GM12891 (cell line): ENCODE results near the gene HOXA1.
"Not testable (repeated sequence)": the region's sequence is repeated elsewhere in the genome, so short reads cannot be mapped to it uniquely, and the experiment has no call there.

Source experiments
- POLR2A ChIP-seq: IDR thresholded peaks from 2 replicates; pipeline ENCODE4 v1.6.1; 2011; ENCODE audit warnings: low read depth, low read length, control low read depth
- POLR2AphosphoS5 ChIP-seq: IDR thresholded peaks from 2 replicates; pipeline ENCODE4 v1.6.1; 2011; ENCODE audit warnings: low read depth, low read length, control low read depth

DNA sequence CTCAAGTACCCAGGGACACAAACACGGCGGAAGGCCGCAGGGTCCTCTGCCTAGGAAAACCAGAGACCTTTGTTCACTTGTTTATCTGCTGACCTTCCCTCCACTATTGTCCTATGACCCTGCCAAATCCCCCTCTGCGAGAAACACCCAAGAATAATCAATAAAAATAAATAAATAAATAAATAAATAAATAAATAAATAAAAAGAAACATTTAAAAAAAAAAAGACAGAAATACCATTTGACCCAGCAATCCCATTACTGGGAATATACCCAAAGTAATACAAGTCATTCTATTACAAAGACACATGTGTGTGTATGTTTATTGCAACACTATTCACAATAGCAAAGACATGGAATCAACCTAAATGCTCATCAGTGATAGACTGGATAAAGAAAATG is 49.8 kb downstream of the HOXA1 start:
- not testable (repeated sequence) for TF ChIP-seq POLR2AphosphoS5, POLR2A
